H9 (cell line): Measurements from ENCODE around the gene PNMA6E. TPM values are rescaled to one million over a fixed set of nuclear protein-coding genes. Genes with fewer than 3 reads are reported as not detected.
A peak's percentile ranks its signal among the peaks of the same experiment; 100 is the strongest.

ENCODE experiments used
- DNase-seq: peaks from one replicate; pipeline ENCODE4 v3.0.0-alpha.2; 2017
- H2AFZ ChIP-seq: one replicate; pipeline ENCODE4 v1.6.1; 2013; ENCODE audit warnings: mild to moderate bottlenecking, low read length, control low read depth, moderate library complexity
- H2AK5ac ChIP-seq: 2 replicates; pipeline ENCODE4 v1.6.1; 2013; ENCODE audit warnings: low read length, control low read depth, mixed read lengths; ENCODE audit not compliant: insufficient read length
- H2BK120ac ChIP-seq: one replicate; pipeline ENCODE4 v1.6.1; 2013; ENCODE audit warnings: low read depth, mild to moderate bottlenecking, low read length, control low read depth, inconsistent platforms; ENCODE audit not compliant: poor library complexity, severe bottlenecking
- H2BK12ac ChIP-seq: 2 replicates; pipeline ENCODE4 v1.6.1; 2013; ENCODE audit warnings: low read length, control low read depth, mixed read lengths, low read depth; ENCODE audit not compliant: insufficient read length
- H2BK15ac ChIP-seq: 2 replicates; pipeline ENCODE4 v1.6.1; 2013; ENCODE audit warnings: low read depth, low read length, control low read depth
- H2BK20ac ChIP-seq: one replicate; pipeline ENCODE4 v1.6.1; 2013; ENCODE audit warnings: low read depth, mild to moderate bottlenecking, low read length, control low read depth, inconsistent platforms; ENCODE audit not compliant: poor library complexity, severe bottlenecking
- H2BK5ac ChIP-seq: 2 replicates; pipeline ENCODE4 v1.6.1; 2013; ENCODE audit warnings: low read length, control low read depth, mixed read lengths; ENCODE audit not compliant: insufficient read length
- H3K14ac ChIP-seq: 2 replicates; pipeline ENCODE4 v1.6.1; 2013; ENCODE audit warnings: low read length, control low read depth; ENCODE audit not compliant: insufficient read depth
- H3K18ac ChIP-seq: 2 replicates; pipeline ENCODE4 v1.6.1; 2013; ENCODE audit warnings: low read depth, mild to moderate bottlenecking, mixed read lengths, low read length, control low read depth; ENCODE audit not compliant: insufficient read length
- H3K23ac ChIP-seq: 2 replicates; pipeline ENCODE4 v1.6.1; 2013; ENCODE audit warnings: low read length, control low read depth, mixed read lengths, low read depth; ENCODE audit not compliant: insufficient read length
- H3K23me2 ChIP-seq: 2 replicates; pipeline ENCODE4 v1.6.1; 2013; ENCODE audit warnings: low read depth, mild to moderate bottlenecking, mixed read lengths, low read length, control low read depth; ENCODE audit not compliant: insufficient read length, poor library complexity, severe bottlenecking
- H3K27ac ChIP-seq: 2 replicates; pipeline ENCODE4 v1.5.1; 2013; ENCODE audit warnings: low read length, control low read depth, mixed read lengths, low read depth; ENCODE audit not compliant: insufficient read length
- H3K27me3 ChIP-seq: 2 replicates; pipeline ENCODE4 v1.6.1; 2013; ENCODE audit warnings: low read length, control low read depth, inconsistent platforms; ENCODE audit not compliant: insufficient read depth
- H3K4ac ChIP-seq: 2 replicates; pipeline ENCODE4 v1.6.1; 2013; ENCODE audit warnings: low read depth, mild to moderate bottlenecking, control low read depth, inconsistent platforms, low read length, moderate library complexity
- H3K4me1 ChIP-seq: 2 replicates; pipeline ENCODE4 v1.6.1; 2013; ENCODE audit warnings: low read length, control low read depth, inconsistent platforms; ENCODE audit not compliant: insufficient read depth
- H3K4me2 ChIP-seq: 2 replicates; pipeline ENCODE4 v1.6.1; 2013; ENCODE audit warnings: low read length, control low read depth, mixed read lengths; ENCODE audit not compliant: insufficient read length, insufficient read depth
- H3K56ac ChIP-seq: 2 replicates; pipeline ENCODE4 v1.6.1; 2013; ENCODE audit warnings: low read depth, mild to moderate bottlenecking, mixed read lengths, low read length, control low read depth; ENCODE audit not compliant: insufficient read length
- H3K79me1 ChIP-seq: 2 replicates; pipeline ENCODE4 v1.6.1; 2013; ENCODE audit warnings: low read depth, mild to moderate bottlenecking, moderate library complexity, low read length, control low read depth, inconsistent platforms; ENCODE audit not compliant: insufficient read depth, poor library complexity, severe bottlenecking
- H3K79me2 ChIP-seq: 2 replicates; pipeline ENCODE4 v1.6.1; 2013; ENCODE audit warnings: low read length, control low read depth, inconsistent platforms; ENCODE audit not compliant: insufficient read depth
- H3K9ac ChIP-seq: 2 replicates; pipeline ENCODE4 v1.6.1; 2013; ENCODE audit warnings: low read length, control low read depth, mixed read lengths; ENCODE audit not compliant: insufficient read length; ENCODE audit errors: extremely low read depth
- H3K9me3 ChIP-seq: one replicate; pipeline ENCODE4 v1.6.1; 2013; ENCODE audit warnings: low read depth, low read length, inconsistent platforms; ENCODE audit not compliant: control insufficient read depth
- H3T11ph ChIP-seq: one replicate; pipeline ENCODE4 v1.6.1; 2013; ENCODE audit warnings: mild to moderate bottlenecking, low read length, control low read depth, inconsistent platforms
- H4K20me1 ChIP-seq: one replicate; pipeline ENCODE4 v1.6.1; 2013; ENCODE audit not compliant: control insufficient read depth, insufficient read length, insufficient read depth
- H4K5ac ChIP-seq: 2 replicates; pipeline ENCODE4 v1.6.1; 2013; ENCODE audit warnings: low read depth, mild to moderate bottlenecking, mixed read lengths, low read length, control low read depth; ENCODE audit not compliant: insufficient read length
- H4K8ac ChIP-seq: replicated peaks from 2 replicates; pipeline ENCODE4 v1.6.1; 2013; ENCODE audit warnings: low read length, control low read depth, mixed read lengths, low read depth; ENCODE audit not compliant: insufficient read length
- H4K91ac ChIP-seq: 2 replicates; pipeline ENCODE4 v1.6.1; 2013; ENCODE audit warnings: low read depth, mild to moderate bottlenecking, moderate library complexity, mixed read lengths, low read length, control low read depth; ENCODE audit not compliant: insufficient read length
- H3K27ac Mint-ChIP-seq, 3 experiments: 2 replicates in 2 of 3; 3 replicates in 1 of 3; pipeline ENCODE4 v1.8.0; 2020 to 2021; ENCODE audit warnings: mixed read lengths in 3 of 3, mild to moderate bottlenecking in 1 of 3, moderate library complexity in 1 of 3
- H3K27me3 Mint-ChIP-seq: 2 replicates; pipeline ENCODE4 v1.8.0; 2021; ENCODE audit warnings: low read depth, mild to moderate bottlenecking, moderate library complexity, mixed read lengths
- H3K36me3 Mint-ChIP-seq, 3 experiments: 2 replicates in 2 of 3; 3 replicates in 1 of 3; pipeline ENCODE4 v1.8.0; 2020 to 2021; ENCODE audit warnings: low read depth in 3 of 3, mixed read lengths in 3 of 3; ENCODE audit not compliant: insufficient read depth in 1 of 3
- H3K4me1 Mint-ChIP-seq, 2 experiments: 2 replicates each; pipeline ENCODE4 v1.8.0; 2020; ENCODE audit warnings: mixed read lengths in 2 of 2
- H3K4me3 Mint-ChIP-seq, 2 experiments: 2 replicates in 1 of 2; 3 replicates in 1 of 2; pipeline ENCODE4 v1.8.0; 2020 to 2021; ENCODE audit warnings: mild to moderate bottlenecking in 2 of 2, mixed read lengths in 2 of 2, moderate library complexity in 1 of 2
- H3K9me3 Mint-ChIP-seq, 2 experiments: 2 replicates in 1 of 2; 3 replicates in 1 of 2; pipeline ENCODE4 v1.8.0; 2020; ENCODE audit warnings: mild to moderate bottlenecking in 2 of 2, mixed read lengths in 2 of 2, moderate library complexity in 1 of 2
- CTCF ChIP-seq: fragments of 200-600 bp; sonication (generic); conservative IDR thresholded peaks from 3 replicates; pipeline ENCODE4 v1.8.0; 2021; ENCODE audit warnings: antibody characterized with exemption, mild to moderate bottlenecking
- WGBS: extraction: QIAGEN DNeasy Blood & Tissue Kit; methylation state at CpG from one replicate; pipeline ENCODE4 v1.1.7; 2013; ENCODE audit warnings: missing lambda C conversion rate, low lambda C conversion rate, mixed read lengths; ENCODE audit not compliant: insufficient read length; ENCODE audit errors: extremely low coverage; 5-methylcytosine and 5-hydroxymethylcytosine counted together
- total RNA-seq: library from RNA; stranded (reverse); gene quantifications from 2 replicates; pipeline ENCODE4 v1.2.1, GENCODE V29; 2021

The PNMA6E gene
- total RNA-seq, 1 experiment from 2014 or later, result not detected

DNA sequence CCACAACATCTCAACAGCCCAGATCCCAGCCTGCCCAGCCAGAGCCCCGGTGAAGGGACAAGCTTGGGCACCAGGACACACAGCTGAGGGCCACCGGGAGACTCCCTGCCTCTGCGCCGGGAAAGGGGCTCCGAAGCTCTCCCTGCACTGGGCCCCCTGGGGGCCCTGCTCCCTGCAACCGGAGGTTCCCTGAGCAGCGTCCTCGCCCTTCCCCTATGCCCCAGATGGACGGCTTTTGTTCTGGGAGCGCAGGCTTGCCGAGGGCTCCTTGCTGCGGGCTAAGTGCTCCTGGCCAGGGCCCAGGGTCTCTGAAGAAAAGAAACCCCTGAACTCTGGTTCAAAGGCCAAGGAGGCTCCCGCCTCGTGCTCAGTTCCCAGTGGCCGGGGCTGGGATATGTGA lies 9.2 kb upstream of the PNMA6E start:
- no peak overlapping the region for H3K23ac ChIP-seq
- H3K9ac ChIP-seq, result no peak overlapping the region
- H3K4me1 Mint-ChIP-seq, result peaks cover 7 to 8% of the 10 kb centered on the region in 2 experiments; a peak in 2 of 4 replicates
- TF ChIP-seq CTCF, result no peak
- no peak overlapping the region for H3K18ac ChIP-seq
- H2BK15ac ChIP-seq, result no peak overlapping the region
- peaks cover 21% of the 10 kb centered on the region for H3K9me3 ChIP-seq
- H3K14ac ChIP-seq, result no peak overlapping the region
- no peak overlapping the region for H3K56ac ChIP-seq
- peaks cover 42% of the 10 kb centered on the region for H3K27me3 Mint-ChIP-seq
- peaks cover 63 to 77% of the 10 kb centered on the region in 2 experiments for H3K9me3 Mint-ChIP-seq
- no peak overlapping the region for H4K5ac ChIP-seq
- peaks cover 8 to 10% (median 10%) of the 10 kb centered on the region in 3 experiments; a peak in 4 of 7 replicates for H3K36me3 Mint-ChIP-seq
- no peaks in the 10 kb centered on the region for H3K4me1 ChIP-seq
- peak overlapping the region in 1 of 2 experiments; percentile 75; a peak in 1 of 5 replicates for H3K4me3 Mint-ChIP-seq
- no peak overlapping the region for H2BK5ac ChIP-seq
- H3K27ac ChIP-seq, result no peak overlapping the region
- no peaks in the 10 kb centered on the region for H3K79me2 ChIP-seq
- H4K20me1 ChIP-seq, result no peaks in the 10 kb centered on the region
- H3T11ph ChIP-seq, result no peak overlapping the region
- peaks cover 7% of the 10 kb centered on the region; the same call in 1 of the 2 replicates for H3K27me3 ChIP-seq
- no CpG with 5 or more reads among the region's 15 CpGs for WGBS
- DNase-seq, result no peak
- no peak overlapping the region for H3K27ac Mint-ChIP-seq
- no peak overlapping the region for H4K91ac ChIP-seq
- no peaks in the 10 kb centered on the region for H3K79me1 ChIP-seq
- H2BK20ac ChIP-seq, result no peak overlapping the region
- no peak overlapping the region for H4K8ac ChIP-seq
- no peak overlapping the region for H2AFZ ChIP-seq
- no peak overlapping the region for H2AK5ac ChIP-seq
- H3K23me2 ChIP-seq, result no peaks in the 10 kb centered on the region
- H3K4ac ChIP-seq, result no peak overlapping the region
- H3K4me2 ChIP-seq, result no peak overlapping the region
- H2BK120ac ChIP-seq, result no peak overlapping the region
- H2BK12ac ChIP-seq, result no peak overlapping the region
